Fibroblast of lung (primary cell): ENCODE data around the gene CCDC61.

Experiments used
- EZH2 ChIP-seq: IDR thresholded peaks from 2 replicates; pipeline ENCODE4 v1.5.1; 2012; ENCODE audit warnings: low read length, control low read depth, mild to moderate bottlenecking; ENCODE audit errors: missing control alignments
- TF ChIP-seq, protein P1 (sequence below), 2 donors: IDR thresholded peaks in 1 of 2; conservative IDR thresholded peaks in 1 of 2; 1 replicate in 1 of 2; 2 replicates in 1 of 2; pipeline ENCODE4 v1.5.1; 2011 to 2012; ENCODE audit warnings: low read length in 2 of 2, control low read depth in 1 of 2, inconsistent platforms in 1 of 2, low read depth in 1 of 2, mild to moderate bottlenecking in 1 of 2

DNA sequence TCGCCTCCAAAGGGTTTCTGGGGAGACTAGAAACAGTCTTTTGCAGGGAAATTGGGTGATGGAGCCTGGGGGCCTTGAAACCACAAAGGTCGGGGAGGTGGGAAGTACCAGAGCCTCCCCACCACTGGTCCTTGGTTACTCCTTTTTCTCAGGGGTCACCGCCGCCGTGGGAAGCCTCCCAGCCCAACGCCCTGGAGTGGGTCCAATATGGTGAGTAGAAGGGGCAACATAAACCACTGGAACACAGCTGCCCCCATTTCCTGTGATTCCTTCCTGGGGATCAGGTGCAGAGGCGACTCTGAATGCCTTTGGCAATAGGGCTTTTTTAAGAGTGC lies 21.8 kb downstream of the CCDC61 start:
- TF ChIP-seq, protein P1, sequence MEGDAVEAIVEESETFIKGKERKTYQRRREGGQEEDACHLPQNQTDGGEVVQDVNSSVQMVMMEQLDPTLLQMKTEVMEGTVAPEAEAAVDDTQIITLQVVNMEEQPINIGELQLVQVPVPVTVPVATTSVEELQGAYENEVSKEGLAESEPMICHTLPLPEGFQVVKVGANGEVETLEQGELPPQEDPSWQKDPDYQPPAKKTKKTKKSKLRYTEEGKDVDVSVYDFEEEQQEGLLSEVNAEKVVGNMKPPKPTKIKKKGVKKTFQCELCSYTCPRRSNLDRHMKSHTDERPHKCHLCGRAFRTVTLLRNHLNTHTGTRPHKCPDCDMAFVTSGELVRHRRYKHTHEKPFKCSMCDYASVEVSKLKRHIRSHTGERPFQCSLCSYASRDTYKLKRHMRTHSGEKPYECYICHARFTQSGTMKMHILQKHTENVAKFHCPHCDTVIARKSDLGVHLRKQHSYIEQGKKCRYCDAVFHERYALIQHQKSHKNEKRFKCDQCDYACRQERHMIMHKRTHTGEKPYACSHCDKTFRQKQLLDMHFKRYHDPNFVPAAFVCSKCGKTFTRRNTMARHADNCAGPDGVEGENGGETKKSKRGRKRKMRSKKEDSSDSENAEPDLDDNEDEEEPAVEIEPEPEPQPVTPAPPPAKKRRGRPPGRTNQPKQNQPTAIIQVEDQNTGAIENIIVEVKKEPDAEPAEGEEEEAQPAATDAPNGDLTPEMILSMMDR (conservative IDR thresholded peaks at IDR 0.05 in 1 of 2, IDR thresholded peaks at IDR 0.05 in 1 of 2; ENCODE audit: low read depth in 1 of 2, low read length in 2 of 2): no peak
- no peak for TF ChIP-seq EZH2
